ENCODE results near the gene LILRA6.
A peak's percentile ranks its signal among the peaks of the same experiment; 100 is the strongest.

The LILRA6 gene

DNA sequence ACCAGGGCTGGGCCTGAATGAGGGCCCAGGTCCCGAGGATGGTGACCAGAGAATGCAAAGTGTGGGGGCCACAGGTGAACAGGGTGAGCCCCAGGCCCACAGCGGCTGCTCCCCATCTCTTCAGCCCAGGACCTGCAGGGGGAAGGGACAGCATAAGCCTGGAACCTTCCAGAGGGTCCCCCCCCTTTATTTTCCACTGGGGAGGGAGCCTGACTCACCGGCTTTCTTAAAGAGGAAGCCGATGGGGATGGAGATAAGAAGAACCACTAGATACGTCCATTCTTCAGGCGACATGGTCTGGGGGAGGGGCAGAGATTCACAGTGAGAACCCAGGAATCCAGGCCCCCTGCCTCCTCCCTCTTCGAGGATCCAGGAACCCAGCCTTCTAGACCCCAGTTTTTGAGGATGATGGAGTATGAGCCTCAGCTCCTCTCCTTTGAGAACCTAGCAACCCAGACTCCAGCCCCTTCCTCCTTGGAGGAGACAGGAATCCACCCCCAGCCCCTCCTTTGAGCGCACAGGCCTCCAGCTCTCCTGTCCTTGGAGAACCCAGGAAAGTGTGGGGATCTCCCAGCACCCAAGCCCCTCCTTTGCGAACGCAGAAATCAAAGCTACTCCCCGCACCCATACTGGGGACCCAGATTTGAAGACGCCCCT is 54.2 kb downstream of the LILRA6 start:
- DNase-seq (ENCODE audit: low read depth): peak; percentile 57

GRCh38 chr19:54186934-54187381 is 55.6 kb downstream of the LILRA6 start:
- DNase-seq (ENCODE audit: low read depth): no peak

Measured in stimulated activated CD8-positive, alpha-beta memory T cell treated with anti-CD3 and anti-CD28 coated beads, Interleukin-12 subunit alpha, Interleukin-12 subunit beta, amount 100 ng/mL, for 1 hour (primary cell).